ENCODE data around the gene PPP3R1.

Gene PPP3R1, protein sequence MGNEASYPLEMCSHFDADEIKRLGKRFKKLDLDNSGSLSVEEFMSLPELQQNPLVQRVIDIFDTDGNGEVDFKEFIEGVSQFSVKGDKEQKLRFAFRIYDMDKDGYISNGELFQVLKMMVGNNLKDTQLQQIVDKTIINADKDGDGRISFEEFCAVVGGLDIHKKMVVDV

GRCh38 chr2:68252400-68253218 is at the start of gene PPP3R1:
TSS of gene PPP3R1 (minus strand) at chr2:68252532. CDS start at chr2:68252127, 405 bp downstream.
- DNase-seq (ENCODE audit: low spot score) = peak; percentile 97

DNA sequence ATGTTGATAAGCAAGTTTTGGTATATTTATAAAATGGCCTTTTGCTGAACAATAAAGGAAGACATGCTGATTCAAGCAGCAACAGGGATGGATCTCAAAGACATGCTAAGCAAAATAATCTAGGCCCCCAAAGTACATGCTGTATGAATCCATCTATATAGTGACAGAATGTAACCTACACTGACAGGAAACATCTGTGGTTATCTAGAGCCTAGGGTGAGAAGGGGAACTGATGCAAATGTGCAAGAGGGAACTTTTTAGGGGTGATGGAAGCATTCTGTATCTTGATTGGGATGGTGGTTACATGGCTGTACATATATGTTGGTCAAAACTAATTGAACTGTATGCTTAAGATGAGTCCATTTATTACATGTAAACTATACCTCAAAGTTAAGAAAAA is 43.2 kb upstream of the PPP3R1 start:
- DNase-seq (ENCODE audit: low spot score) = peak; percentile 31

GRCh38 chr2:68294913-68295312 is 42.6 kb upstream of the PPP3R1 start:
- no peak for DNase-seq (ENCODE audit: low spot score)

- no peak for DNase-seq (ENCODE audit: low spot score)
These were observed 41.9 kb upstream of the PPP3R1 start for GRCh38 chr2:68294187-68294586.

GRCh38 chr2:68293755-68294154 is 41.4 kb upstream of the PPP3R1 start:
- DNase-seq (ENCODE audit: low spot score) = no peak

DNA sequence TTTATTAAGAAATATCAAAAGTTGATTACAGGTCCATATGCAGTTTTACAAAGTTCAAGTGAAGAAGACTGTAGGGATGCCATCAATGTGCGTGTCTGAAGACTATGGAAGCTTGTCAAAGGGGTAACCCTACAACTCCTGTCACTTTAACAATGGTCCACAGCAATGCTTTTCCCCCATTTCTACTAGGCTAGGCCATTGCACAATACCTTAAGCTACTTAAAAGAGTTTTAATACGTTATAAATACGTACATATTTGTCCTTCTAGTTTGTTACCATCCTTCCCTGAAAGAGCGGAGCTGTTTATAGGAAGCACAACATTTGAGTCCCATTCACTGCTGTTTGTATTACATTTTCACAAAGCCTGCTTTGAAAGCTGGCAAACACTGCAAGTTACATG is 40.7 kb upstream of the PPP3R1 start:
- DNase-seq (ENCODE audit: low spot score) = no peak

DNA sequence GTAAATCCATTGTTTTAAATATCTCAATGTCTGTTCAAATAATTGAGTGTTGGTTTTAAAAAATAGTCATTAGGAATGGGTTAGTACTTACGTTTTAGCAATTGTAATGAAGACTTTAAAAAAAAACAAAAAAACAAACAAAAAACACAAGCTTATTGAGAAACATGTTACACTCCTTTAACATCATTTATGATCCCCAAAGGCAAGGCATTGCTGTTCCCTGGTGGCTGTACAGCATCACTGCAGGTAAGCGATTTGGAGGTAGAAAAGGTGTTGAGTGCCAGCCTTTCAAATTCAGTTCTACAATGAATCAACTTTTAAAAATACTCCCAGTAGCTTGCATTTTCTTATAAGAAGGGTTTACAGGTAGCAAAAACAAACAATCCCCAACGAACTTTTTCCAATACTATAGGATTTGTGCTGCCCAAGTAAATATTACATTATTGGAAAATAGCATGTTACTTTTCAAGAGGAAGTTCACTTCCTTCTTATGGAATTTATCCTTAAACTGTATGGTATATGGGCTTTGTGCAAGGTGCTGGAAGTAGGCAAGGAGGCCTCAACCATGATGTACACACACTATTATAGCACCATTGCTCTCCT is 39.9 kb upstream of the PPP3R1 start:
- DNase-seq (ENCODE audit: low spot score) = peak; percentile 61

- DNase-seq (ENCODE audit: low spot score) = no peak
These were observed 39.0 kb upstream of the PPP3R1 start for GRCh38 chr2:68291314-68291713.

- DNase-seq (ENCODE audit: low spot score) = no peak
These were observed 38.6 kb upstream of the PPP3R1 start for GRCh38 chr2:68290901-68291300.

DNA sequence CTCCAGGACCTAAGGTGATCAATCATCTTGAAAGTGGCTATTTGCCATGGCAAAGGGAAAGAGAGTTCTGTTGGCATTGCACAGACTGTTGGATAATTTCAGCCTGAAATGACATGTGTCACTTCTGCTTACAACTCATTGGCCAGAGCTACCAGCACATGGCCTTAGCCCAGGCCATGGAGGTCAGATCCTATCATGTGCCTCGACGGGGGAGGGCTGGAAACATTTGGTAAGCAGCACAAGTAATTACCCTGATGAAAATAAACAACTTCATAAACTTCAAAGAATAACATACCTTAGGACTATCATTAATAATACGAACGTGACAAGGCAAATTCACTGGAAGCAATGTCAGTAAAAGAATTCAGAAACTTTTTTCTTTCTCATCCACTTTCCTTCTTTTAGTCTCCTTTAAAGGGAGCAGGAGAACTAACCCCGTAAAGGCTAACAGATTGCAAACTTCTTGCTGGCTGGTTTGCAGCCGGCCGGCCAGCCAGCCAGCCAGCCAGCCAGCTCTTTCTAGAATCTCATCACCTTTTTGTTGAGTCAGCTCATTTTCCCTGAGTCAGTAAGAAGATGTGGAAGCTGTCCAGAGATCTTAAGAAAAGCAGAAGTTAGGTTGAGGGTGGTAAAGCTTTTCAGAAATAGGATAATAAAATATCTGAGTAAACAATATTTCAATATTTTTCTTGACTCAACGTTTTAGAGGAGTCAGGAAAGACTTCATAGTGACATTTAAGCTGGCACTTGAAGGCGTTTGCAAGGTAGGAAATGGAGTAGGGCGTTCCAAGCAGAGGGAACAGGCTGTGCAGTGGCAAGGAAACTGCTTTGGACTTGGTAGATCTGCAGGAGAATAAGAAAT is 35.5 kb upstream of the PPP3R1 start:
- DNase-seq (ENCODE audit: low spot score) = no peak

DNA sequence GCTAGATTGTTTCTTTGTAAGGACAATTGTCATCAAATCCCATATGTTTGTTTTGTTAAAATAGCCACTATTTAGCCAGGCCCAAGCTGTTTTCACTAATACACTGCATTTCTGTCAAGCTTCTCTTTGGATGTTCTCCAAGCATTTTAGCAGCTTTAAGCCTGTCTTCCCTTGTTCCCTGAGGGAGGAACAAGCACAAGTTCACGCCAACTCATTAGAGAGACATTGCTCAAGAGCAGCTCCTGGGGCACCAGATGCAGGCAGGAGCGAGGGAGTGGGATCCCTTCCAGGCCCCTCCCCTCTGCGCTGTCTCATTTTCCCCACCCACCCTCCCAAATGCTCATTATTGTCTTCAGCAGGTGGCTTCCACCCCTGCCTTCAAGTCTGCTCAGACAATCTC is 32.6 kb upstream of the PPP3R1 start:
- DNase-seq (ENCODE audit: low spot score) = no peak

- no peak for DNase-seq (ENCODE audit: low spot score)
These were observed 31.1 kb upstream of the PPP3R1 start for GRCh38 chr2:68283419-68283812.

GRCh38 chr2:68282811-68283418 is 30.6 kb upstream of the PPP3R1 start:
- DNase-seq (ENCODE audit: low spot score) = peak; percentile 61

DNA sequence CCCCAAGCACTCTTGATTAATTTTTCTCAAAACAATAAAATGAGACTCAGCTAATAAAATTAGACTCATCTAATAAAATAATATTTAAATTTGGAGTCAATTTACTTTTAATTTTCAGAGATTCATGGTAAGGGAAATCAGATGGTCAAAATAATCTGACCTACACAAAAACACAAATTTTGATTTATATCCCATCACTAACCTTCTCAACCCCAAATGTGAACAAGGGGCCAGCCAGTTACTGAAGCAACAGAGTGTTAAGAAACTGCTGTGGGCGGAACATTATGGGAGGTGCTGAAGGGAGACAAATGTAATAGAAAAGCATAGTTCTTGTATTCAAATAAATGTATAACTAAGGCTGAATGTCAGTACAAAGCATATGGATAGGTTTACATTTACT is 28.5 kb upstream of the PPP3R1 start:
- no peak for DNase-seq (ENCODE audit: low spot score)

GRCh38 chr2:68280348-68280747 is 28.0 kb upstream of the PPP3R1 start:
- no peak for DNase-seq (ENCODE audit: low spot score)

- DNase-seq (ENCODE audit: low spot score) = no peak
These were observed 27.4 kb upstream of the PPP3R1 start for GRCh38 chr2:68279691-68280090.

DNA sequence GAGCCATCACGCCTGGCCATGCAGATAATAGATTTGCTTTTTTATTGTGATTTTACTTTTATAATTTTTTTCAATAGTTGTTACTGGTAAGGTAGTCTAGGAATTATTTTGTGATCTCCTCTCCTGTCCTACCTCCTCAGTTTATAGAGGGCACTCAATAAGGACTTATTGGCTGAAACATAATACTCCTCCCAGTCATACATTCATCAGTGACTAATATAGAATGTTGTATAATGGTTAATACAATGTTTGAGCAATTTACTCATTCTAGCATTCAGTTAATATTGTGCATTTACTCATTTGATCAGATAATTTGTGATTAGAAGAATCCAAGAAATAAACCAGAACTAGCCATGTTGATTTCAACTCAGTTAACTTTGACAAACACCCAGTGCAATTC is 25.8 kb upstream of the PPP3R1 start:
- no peak for DNase-seq (ENCODE audit: low spot score)

DNA sequence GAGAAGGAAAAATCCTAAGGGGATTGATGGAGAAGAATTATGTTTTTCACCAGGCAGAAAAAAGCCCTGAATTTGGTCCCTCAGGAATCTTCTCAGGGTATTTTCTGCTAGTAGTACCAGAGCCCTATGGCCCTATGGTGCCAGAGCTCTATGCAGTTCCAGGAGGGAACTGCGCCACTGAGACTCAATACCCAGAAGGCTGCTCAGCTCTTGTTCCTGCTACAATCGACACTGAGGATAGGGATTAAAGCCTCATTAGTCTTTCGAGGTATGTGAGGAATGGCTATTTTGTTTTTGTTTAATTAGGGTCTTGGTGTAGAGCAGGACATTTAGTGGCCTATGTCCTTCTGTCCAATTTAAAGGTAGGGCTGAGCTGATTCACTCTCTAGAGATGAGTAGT is 21.7 kb upstream of the PPP3R1 start:
- no peak for DNase-seq (ENCODE audit: low spot score)

DNA sequence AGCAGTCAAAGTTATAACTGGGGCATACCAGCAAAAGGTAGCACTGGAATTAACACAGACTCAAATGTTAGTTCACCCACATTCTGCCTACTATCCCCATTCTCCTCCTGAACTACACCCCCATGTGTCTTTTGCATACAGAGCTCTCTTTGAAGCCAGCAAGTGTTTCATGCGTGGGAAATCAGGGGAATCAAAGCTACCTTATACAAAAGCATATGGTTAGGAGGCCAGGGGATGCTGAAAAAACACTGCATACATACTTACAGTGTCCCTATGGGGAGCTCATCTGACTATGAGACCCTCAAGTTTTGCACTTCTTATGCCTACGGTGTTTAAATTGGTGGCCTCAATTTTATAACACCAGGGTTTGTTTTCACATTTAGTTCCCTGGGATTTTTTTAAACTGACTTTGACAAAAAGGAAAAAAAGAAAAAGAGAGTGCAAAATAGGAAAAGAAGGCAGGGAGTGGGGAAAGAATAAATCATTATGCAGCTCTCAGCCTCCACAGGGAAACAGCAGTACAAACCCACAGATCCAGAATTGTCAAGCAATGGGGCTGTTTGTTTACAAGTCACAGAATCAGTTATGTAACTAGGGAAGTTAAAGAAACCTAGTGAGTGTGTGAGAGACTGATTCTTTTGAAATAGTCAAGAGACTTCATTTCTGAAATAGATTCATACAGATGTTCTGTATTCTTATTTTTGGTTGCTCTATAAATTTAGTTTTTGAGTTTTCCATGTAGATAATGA is 20.1 kb upstream of the PPP3R1 start:
- DNase-seq (ENCODE audit: low spot score) = no peak

GRCh38 chr2:68266655-68267054 is 14.3 kb upstream of the PPP3R1 start:
- DNase-seq (ENCODE audit: low spot score) = no peak

DNA sequence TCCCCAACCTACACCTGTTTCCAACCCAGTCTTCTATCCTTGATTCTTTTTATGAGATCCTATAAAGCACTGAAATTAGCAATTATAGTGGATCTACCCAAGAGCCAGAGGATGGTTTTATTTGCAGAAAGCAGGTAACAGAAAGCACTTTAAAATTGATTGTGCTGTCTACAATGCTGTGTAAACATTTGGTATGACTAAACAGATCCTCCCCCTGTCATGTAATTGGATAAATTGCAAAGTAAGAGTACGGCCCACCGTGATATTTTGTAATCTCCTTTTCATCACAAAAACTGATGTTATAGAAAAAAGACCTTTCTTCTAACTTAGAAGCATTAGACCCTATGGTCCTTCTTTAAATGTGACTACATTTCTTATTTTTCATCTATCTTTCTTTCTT is 11.3 kb upstream of the PPP3R1 start:
- no peak for DNase-seq (ENCODE audit: low spot score)
